ENCODE data around the gene NDRG3.

NDRG3 gene

DNA sequence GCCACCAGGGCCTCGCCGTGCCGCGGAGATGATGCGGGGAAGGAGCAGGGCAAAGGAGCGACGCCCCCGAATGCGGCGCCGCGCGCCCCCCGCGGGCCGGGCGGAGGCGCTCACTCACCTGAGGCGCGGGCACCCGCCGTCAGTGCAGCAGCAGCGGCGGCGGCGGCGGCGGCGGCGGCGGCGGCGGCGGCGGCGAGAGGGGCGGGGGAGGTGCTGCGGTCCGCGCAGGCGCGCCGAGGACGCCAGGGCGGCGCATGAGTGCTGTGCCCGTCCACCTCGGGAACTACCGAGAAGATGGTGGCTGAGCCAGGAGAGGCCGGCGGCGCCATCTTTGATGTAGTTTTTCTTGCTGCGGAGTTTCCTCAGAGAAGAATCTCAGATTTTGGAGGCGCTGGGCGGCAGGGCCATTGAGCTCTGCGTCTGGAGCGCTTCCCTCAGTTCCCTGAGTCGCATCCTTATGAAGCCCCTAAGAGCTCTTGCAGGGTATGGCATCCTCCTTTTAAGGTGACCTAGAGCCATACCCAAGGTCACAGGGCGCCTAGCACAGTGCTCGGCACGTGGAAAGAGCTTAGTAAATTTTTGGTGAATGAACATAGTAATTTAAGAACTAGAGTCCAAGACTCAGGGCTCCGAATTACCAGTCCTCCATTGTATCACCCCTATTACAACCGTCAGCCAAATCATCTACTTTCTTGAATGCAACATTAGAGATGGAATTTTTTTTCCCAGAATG lies at the start of gene NDRG3:
Gene NDRG3, minus strand, starts transcription at position 164 of the 733 bp plus-strand sequence. CDS start 24,355 bp downstream, outside the sequence.
- peak; percentile 89 for DNase-seq

DNA sequence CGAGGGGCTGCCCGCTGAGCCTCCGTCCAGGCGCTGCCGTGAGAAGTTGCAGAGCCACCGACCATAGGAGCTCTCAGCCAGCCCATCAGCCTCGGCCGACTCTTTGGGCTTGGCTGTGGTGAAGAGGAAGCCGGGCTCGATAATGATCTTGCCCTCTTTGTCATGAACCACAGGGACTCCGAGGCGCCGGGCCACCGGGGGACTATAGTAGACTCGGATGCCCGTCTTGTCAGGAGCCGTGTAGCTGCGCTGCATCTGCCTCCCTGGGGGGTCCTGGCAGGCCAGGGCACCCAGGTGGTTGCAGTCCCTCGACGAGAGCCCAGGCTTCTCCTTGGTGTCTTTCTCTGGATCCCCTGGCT lies 48.2 kb upstream of the NDRG3 start:
- DNase-seq = no peak

DNA sequence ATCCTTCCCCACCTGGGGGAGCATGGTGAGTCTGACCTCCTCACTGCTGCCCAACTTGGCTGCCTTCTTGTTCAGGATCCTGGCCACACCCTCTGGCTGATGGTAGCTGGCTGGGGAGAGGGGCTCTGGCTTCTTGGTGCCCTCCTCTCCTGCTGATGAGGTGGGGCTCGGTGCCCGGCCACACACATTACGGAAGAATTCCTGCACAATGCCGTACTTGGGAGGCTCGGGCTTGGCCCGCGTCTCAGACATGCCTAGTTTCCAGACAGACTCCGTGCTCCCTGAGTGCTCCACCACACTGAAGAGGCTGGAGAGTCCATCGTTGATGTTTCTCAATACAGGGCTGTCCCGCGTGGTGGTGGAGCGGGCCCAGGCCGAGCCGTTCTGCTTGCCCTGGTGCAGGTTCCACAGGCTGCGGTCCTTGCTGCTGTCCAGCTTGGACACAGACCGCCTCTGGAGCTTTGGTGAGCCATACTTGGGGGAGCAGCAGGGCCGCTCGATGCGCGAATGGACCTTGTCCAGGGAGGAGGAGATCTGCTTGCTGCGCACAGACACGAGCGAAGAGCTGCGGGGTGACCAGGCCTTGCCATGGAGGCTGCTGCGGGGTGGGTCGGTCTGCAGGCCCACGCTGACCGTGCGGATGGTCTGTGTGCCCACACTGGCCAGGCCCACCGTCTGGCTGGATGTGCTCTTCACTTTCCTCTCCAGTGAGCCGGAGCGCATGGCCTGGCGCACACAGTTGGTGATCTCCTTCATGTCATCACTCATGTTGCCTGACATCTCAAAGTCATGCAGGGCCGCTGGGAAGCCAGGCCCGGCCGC lies 47.6 kb upstream of the NDRG3 start:
- DNase-seq = no peak

DNA sequence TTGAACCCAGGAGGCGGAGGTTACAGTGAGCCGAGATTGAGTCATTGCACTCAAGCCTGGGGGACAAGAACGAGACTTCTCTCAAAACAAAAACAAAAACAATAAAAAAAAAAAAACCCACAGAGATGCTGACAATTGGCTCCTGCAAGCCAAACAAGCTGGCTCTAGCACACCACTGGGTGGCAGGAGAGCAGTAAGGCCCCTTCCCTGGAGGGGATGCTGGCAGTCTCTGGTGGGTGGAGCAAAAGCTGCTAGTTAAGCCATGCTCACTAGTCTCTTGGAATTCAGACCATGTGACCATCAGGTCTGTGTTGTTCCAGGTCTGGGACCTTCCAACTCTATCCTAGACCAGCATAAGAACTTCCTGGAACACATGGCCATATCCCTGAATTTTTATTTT lies 46.5 kb upstream of the NDRG3 start:
- no peak for DNase-seq

DNA sequence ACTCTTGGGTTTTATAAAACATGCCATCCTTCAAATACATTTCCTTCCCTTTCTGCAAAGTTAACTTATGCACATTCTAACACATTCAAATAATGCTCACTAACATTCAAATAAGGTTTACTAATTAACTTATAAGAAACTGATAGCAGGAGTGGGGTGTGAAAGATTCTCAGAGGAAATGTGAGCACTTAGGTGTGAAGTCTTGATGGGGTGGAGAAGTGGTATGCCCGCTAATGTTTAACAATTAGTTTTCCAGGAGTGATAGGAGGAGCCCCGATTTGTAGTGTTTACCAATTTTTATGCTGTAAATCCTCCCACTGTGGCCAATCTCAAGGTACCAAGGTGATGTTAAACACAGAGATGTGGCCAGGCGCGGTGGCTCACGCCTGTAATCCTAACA lies 46.0 kb upstream of the NDRG3 start:
- no peak for DNase-seq

DNA sequence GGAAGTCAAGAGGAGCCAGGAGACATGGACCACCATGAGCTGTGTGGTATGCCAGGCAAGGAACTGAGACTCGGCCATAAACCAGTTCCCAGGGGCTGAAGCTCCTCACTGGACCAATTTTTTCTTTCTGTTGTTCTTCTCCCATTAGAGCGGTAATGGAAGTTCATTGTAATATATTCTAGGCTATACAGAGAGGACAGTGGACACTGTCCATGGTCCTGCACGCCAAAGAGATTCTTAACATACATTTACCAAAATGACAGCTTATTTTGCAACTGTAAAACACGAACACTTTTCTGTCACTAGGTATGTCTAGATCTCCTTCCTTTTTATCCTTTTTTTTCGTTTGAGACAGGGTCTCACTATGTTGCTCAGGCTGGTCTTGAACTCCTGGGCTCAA lies 40.8 kb upstream of the NDRG3 start:
- DNase-seq = no peak

DNA sequence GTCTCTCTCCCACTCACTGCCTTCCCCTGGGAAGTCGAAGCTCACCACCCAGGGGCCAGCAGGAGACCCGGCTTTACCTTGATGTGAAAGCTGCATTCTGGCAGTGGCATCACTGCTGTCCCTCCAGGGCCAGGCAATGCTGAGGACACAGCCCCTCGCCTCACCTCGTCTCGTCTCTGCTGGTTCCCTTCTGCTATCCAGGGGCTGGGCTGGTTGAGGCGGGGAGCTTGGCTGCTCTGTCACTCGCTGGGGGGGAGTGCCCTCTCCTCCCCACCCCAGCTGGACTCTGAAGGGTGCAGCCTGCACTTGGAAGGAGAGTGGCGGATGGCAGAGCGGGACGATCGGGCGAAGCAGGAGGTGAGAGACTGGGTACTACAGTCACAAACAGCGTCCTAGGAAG lies 40.4 kb upstream of the NDRG3 start:
- DNase-seq = no peak

DNA sequence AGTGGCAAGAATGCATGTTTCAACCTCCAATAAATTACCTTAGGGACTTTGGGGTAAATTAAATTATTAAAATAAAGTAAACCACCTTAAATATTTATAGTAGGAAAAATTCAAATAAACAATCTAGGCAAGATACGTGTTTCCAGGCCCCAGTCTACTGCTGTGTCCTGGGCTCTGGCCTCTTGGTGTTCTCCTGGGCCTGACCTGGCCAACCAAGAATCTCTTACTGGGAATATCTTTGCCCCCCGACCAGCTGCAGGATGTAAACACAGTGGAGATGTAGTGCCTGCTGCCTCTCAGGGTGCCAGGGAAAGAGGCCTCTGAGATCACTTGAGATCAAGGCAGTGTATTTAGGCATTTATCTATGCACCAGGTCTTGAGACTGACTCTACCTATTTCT lies 39.4 kb upstream of the NDRG3 start:
- no peak for DNase-seq

DNA sequence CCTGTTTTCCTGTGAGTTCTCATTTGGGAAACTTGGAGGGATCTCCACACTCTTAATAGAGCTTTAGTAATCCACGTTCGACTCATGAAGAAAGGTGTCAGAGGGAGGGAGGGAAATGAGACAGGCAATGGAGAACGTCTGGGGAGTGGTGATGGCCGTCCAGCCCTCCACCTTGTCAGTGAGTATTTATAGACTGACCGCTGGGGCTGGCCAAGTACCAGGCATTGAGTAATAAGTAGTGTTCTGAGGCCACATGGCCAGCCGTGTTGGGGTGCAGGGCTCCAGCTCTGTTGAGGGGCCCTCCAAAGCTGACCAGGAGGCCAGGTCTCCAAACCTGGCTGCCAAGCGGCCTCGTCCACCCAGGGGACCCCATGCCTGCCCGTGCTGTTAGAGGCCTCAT lies 39.0 kb upstream of the NDRG3 start:
- DNase-seq = no peak

DNA sequence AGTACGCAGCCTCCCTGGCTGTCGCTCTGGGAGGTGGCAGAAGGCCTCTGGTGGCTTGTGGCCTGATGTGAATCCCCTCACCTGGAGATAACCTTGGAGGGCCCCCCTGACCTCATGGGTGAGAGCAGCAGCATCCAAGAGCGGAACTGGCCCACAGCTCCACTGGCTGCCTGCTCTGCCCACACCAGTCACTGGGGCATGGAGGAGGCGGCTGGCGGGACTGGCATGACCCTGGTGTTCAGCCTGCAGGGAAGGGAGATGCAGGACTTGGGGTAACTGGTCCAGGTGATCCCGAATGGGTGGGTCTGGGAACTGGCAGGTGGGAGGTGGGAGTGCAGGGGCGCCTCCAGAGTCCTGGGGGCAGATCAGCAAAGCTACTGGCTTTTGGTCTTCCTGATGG lies 38.2 kb upstream of the NDRG3 start:
- no peak for DNase-seq

DNA sequence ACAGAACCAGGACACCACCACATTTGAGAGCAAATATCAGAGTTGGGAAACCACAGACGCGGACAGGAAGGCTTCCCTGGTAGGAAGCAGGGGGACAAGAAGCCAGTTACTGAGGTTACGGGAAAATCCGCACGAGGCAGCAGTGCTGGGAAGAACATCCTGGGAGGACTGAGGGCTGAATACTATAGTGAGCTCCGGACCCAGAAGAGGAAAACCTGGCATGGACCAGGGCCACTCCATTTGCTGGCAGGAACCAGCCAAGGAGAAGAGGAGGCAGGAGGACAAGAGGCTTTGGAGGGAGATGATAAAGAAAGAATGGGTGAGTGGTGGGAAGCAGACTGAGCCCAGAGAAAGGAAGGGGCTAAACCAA lies 33.8 kb upstream of the NDRG3 start:
- DNase-seq = no peak

DNA sequence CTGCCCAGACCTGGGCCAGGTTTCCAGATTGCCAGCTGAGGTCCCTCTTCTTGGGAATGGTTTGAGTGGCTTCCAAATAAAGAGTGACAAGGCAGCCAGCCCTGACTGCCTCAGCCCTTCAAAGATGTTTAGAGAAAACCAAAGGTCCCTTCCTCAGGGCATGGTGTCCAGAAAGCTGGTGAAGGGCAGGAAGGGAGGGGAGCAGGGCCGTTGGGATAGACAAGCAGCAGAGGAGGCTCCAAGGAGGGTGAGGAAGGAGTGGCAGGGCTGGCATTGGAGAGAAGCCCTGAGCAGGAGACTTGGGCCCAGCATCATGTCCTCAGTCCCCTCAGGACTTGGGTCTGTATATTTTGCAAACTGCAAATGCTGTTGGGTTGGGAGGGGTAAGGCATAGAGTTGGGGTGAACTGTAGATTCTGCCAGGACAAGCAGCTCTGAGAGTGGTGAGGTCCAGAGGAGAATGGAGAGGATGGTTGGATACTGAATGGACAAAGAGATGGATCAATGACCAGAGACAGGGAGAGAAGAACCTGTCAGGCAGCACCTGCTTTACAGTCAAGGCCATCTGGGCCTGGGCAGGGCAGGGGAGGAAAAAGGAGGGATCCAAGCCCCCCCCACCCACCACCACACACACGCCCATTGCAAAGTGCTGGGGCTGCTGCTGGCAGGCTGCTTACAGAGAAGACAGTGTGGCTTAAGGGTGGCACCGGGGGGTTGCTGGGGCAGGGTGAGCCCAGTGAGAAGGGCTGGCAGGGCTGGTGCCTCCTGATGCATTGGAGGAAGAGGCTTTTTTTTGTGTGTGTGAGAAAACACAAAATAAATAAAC lies 33.2 kb upstream of the NDRG3 start:
- no peak for DNase-seq

DNA sequence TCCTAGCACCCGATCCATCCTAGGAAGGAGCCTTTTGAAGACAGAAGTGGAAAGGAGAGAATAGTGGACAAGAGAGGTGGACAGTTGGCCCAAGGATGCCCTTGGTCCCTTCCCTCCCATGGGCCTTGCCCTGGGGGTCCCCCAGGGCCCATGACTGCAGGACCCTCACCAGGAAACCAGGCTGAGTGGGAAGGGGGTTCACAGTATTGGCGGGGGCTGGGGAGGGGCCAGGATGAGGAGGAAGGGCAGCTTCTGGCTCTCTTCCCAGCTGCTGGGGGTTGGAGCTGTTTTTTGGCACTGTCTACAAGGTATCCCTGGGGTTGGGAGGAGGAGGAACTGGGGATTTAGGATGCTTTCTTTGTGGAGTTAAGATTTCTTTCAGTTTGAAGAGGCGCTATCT lies 31.7 kb upstream of the NDRG3 start:
- DNase-seq = no peak

DNA sequence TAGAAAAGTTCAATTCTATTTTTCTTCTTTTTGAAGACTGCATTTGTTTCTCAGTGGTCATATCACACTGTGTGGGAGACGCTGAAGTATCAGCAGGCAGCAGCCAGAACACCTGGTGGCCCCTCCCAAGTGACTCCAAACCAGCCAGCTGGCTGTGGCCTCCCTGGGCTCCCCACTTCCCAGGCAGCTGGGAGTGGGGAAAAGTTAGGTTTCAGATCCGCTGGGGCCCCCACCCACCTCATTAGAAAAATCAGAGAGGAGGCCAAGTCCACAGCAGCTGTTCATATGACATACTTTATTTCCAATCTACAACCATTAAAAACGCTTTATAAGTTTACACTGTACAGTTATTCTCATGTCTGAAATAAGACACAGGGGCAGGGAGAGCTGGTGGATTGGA lies 31.3 kb upstream of the NDRG3 start:
- DNase-seq = no peak

DNA sequence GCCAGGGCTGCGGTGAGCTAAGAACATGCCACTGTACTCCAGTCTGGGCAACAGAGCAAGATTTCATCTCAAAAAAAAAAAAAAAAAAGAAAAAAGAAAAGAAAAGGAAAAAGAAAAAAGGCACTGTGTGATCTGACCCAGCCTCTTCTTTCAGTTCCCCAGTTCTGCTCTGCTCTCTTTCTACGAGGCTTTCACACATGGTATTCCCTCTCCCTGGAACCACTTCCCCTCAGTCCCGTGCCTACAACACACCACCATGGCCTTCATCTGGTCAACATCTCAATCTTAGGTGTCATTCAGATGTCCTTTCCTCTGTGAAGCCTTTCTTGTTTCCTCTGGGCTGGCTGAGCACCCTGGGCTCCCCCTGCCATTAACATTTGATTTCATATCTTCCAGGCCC lies 29.9 kb upstream of the NDRG3 start:
- no peak for DNase-seq

DNA sequence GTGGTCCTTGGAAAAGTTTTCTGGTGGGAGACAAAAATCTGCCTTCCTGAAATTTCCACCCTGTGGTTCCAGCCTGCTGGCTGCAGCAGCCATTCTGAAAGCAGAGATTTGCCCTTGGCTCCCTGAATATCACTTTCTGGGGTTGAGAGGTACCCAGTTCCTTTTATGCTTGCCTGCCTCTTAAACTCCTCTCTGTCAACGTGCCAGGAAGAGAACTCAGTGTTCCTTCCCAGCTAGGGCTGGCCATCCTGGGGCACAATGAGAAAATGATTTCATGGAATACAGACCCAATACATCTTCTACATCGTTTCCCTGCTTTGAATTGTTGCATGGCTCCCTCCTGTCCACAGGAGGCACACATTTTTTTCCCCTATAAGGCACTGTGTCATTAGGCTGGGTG lies 29.3 kb upstream of the NDRG3 start:
- DNase-seq = no peak

DNA sequence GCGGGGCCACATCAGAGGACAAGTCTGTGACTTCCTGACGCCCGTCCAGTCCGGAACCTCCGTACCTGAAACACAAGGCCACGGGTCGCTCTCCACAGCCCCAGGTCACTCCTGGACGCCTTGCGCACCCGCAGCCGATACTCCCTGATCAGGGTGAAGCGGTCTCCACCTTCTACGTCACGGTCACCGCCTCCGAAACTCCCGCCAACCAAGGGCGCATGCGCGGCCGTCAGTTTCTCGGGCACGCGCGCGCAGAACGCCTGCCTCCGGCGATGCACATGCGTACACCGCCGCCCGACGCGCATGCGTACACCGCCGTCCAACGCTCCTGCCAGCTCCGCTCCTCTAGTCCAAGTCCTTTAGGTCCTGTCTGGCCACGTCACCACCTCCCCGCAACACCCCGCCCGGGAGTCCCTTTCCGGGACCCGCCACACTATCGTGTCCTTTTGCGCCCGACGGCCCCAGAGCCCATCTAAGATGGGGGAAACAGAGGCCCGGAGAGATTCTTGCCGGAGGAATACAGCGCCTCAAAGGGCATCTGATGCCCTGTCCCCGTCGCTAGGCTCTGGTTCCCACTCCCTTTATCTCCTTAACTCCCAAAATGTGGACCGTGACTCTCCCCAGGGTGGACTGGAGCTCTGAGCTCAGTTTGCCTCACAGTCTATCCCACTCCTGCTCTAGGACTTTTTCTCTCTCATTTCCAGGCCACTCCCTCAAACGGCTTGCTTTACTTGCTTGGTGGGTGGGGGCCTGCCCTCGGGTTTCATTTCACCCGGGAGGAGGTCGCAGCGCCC lies 27.9 kb upstream of the NDRG3 start, which contains the start of gene DSN1:
Gene DSN1, minus strand, starts transcription at position 167 of the 794 bp plus-strand sequence. CDS start 2,305 bp downstream, outside the sequence.
- DNase-seq = peak; percentile 98

DNA sequence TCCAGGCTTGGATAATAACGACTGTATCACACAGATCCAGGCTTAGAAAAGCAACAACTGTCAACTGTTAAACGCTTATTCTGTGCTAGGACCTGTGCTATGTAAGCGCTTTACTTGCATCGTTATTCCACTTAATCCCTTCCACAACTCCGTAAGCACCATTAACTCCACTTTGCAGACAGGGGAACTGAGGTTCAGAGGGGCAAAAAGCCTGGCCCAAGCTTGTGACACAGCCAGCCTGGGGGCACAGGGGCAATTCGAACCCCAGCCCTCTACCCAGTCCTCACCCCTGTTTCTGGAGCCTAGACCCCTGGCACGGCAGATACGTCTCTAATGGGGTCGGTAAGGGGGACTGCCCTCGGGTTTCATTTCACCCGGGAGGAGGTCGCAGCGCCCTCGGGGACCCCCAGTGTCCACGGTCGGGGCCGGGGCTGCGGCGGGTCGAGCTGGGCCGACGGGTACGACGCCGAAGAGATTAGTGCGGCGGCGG lies 27.3 kb upstream of the NDRG3 start:
- no peak for DNase-seq

DNA sequence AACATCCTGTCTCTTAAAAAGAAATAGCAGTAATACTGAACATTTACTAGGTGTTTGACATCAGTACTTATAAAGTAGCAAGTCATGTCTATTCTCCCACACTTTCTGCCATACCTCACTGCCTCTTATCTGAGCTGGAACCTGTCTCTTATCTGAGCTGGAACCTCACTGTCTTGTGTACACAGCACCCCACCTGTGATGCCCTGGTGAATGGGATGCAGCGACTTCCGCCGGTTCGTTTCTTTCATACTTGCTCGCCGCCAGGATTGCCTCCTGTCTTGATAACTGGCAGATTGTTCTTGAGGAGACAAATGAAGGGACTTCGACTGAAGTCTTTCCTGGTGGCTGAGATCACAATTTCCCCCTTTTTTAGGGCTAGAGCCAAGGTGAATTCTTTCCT lies 24.8 kb upstream of the NDRG3 start:
- DNase-seq = no peak

DNA sequence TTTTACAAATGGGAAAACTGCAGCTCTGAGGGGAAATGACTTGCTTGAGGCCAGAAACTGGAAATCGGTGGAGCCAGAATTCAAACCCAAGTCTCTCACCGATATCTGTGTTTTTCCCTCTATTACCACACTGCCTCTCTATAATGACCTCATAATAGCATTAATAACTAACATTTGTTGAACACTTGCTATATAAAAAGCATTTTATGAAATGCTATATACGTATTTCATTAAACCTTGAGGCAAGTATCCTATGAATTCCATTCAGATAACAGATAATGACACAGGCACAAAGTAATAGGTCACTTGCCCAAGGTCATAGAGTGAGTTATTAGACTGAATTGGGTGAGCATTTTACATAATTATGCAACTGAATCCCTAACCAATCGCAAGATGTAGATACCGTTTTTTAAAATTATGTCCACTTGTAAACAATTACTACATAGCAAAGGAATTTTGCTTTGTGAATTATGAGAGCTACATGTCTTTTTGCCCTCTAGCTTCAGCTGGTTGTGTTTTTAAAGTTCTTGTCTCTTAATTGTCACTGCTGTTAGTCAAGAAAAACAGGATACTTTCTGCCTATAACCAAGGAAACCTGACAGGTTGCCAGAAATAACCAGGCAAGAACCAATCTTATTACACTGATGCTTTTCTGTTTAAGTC lies 23.0 kb upstream of the NDRG3 start:
- DNase-seq = no peak

DNA sequence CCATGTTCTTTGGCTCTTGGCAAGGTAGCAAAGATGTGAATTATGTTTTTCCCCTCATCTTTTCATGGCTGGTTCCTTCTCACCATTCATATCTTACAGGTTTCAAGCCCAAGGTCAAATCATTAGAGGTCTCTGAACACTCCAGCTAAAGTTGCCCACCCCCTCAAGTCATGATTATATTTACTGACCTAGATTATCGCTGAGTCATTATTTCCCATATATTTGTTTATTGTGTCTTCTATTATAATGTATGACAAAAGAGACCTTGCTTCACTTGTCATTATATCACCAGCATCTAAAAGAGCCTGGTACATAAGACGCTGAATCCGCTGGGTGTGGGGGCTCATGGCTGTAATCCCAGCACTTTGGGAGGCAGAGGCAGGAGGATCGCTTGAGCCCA lies 15.2 kb upstream of the NDRG3 start:
- no peak for DNase-seq

DNA sequence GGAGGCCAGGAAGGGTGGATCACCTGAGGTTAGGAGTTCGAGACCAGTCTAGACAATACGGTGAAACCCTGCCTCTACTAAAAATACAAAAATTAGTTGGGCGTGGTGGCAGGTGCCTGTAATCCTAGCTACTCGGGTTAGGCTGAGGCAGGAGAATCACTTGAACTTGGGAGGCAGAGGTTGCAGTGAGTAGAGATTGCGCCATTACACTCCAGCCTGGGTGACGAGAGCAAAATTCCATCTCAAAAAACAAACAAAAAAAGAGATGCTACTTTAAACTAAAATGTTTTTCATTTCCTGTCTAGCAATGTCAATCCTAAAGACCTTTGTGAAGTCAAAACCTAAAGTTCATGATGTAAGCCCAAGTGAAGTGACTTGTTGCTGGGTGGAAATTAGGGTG lies 14.8 kb upstream of the NDRG3 start:
- DNase-seq = no peak

Measured in activated CD4-positive, alpha-beta T cell treated with anti-CD3 and anti-CD28 coated beads for 1 hour (primary cell).